ENCODE results near the gene CFAP61.

The CFAP61 gene

DNA sequence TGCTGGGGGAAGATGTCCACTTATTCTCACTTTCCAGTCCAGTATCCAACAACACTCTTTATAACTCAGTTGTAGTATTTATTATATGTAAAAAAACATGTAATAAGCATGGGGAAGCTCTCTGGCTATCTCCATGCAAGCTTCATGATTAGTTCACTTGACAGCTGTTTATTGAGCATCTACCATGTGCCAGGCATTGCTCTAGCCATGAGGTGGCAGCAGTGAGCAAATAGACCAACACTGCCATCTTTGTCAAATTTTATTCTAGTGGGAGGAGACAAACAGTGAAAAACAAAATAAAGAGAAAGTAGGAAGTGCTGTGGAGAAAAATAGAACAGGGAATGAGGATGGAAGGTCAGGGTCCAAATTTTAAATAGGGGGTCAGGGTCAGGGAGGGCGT lies 131.8 kb downstream of the CFAP61 start:
- DNase-seq, result no peak

DNA sequence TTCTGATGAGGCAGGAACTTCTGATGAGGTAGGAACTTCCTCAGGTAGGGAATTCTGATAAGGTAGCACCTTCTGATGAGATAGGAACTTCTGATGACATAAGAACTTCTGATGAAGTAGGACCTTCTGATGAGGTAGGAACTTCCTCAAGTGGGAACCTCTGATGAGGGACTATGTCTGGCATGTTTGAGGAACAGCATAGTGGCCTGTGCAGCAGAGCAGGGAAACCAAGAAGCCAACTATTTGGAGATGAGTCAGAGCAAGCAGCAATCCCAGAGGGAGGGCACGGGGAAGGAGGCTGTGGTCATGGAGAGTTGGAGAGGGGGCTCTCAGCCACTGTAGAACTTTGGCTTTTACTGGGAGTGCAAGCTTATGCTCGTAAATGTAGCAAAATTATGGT lies 132.4 kb downstream of the CFAP61 start:
- no peak for DNase-seq

DNA sequence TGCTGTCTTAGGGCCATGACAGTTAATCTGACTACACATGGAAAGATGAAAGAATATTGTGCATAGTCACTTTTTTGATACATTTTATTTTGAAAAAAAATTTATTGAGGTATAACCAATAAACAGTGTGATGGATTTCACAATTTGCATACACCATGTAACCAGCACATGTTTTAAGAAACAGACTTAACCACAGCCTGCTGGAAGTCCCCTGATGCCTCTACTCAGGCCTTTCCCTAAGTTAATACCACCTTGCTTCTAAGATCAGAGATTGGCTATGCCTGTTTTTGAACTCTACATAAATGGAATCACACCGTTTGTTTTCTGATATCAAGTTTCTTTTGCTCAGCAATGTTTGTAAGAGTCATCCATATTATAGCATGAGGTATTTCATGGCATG lies 136.3 kb downstream of the CFAP61 start:
- DNase-seq, result no peak

DNA sequence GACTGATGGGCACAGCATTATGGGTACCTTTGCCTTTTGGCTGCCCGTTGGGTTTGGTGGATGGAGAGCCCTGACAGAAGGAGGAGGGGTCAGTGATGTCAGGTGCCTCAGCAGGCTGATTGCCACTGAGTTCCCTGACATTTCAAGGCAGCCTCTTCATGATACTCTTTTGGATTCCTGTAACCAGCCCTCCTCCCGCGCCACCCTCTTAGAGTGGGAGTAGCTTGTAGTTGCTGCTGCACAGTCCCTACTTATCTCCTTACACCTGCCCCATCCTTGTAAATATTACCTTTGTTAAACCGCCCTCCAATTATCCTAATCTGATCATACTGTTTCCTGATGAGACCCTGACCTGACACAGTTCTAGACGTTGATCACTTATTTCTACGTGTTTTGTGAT lies 140.0 kb downstream of the CFAP61 start:
- no peak for DNase-seq

GRCh38 chr20:20195021-20195705 lies 142.8 kb downstream of the CFAP61 start:
- no peak for DNase-seq

DNA sequence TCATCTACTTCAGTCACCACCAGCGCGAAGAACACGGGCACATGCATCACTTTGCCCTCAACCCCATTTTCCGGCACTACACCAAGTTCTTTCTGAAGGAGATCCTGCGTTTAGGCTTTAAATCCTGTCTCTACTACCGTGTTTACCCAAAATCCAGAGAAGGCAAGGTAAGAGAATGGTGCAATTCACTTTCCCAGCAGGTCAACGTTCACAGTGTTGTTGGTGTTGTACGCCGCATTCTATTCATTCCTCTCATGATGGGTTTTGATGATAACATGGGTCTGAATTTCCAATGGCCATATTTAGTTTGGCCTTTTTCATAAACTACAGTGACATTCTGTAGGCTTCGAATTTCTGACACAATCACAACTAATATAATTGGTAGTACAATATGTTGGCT lies 144.3 kb downstream of the CFAP61 start:
- DNase-seq, result no peak

- peak; percentile 6 for DNase-seq
These were observed 145.7 kb downstream of the CFAP61 start for GRCh38 chr20:20198011-20198410.

GRCh38 chr20:20199361-20200160 lies 147.2 kb downstream of the CFAP61 start:
- peak; percentile 74 for DNase-seq

DNA sequence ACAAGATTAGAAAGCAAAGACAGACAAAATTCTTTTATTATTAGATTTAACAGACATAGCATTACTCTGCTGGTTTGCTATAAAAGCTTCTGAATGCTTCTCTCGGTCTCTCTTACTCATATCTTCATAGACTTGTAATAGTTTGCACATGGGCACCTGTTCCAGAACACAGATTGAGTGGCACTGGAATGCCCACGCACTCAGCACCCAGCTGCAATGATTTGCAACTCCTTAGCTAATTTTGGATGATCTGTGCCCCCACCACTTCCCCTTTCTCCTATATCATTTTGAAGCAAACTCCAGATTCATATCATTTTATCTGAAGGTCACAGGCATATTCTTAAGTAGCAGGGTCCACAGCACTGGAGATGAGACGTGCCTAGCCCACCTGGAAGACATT lies 148.8 kb downstream of the CFAP61 start:
- no peak for DNase-seq

DNA sequence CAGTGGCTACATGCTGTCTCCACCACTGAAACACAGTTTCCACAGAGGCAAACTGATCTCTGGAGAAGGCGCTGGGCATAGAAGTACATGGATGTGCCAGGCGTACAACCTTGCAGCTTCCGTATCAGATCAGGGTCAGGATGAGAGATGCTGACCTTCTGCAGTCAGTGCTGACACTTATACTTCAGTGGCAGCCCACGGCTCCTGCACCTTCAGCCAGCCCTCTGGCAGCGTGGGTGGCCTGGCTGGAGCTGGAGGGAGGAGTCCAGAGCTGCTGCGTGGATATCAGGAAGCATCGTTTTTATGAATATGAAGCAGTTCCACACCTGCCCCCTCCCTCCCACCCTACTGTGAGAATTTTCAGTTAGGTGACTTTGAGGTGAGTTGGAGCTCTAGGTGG lies 149.3 kb downstream of the CFAP61 start:
- DNase-seq, result no peak

GRCh38 chr20:20202768-20203167 lies 150.4 kb downstream of the CFAP61 start:
- DNase-seq, result no peak

GRCh38 chr20:20203784-20204183 lies 151.5 kb downstream of the CFAP61 start:
- DNase-seq, result peak; percentile 58

DNA sequence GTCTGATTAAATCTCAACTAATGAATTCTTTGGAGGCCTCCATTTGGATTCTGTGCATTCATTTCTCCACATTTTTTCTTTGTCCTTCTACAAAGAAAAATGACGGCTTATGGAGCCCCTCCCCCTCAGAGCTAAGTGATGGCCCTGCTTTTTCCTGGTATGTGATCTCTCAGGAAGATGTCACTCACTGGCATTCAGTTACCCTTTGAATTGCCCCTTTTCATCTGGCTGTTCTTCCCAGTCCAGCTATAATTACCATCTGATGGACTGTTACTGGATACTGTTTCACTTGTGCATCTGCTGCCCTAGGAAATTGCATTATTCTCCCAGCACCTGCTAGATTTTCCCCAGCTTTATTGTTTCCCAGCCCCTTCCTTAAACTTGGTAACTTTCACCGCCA lies 151.9 kb downstream of the CFAP61 start:
- peak; percentile 91 for DNase-seq

- DNase-seq, result peak; percentile 39
These were observed 153.0 kb downstream of the CFAP61 start for GRCh38 chr20:20205141-20205861.

DNA sequence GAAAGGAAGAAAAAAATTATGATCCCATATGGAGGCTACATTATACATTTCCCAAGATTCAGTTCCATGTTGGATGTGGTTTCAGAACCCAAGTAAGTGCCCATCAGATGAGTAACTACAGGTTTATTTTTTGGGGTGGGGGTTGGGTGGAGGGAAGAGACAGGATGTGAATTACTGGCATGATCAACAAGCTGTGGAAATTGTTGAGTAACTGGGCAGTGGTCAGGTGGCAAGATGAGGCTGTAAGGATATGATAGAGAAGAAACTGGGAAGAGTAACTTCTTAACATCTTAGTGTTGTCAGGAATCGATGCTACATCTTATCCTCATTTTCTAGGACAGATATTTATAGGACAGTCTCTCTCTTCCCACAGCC lies 153.5 kb downstream of the CFAP61 start:
- no peak for DNase-seq

DNA sequence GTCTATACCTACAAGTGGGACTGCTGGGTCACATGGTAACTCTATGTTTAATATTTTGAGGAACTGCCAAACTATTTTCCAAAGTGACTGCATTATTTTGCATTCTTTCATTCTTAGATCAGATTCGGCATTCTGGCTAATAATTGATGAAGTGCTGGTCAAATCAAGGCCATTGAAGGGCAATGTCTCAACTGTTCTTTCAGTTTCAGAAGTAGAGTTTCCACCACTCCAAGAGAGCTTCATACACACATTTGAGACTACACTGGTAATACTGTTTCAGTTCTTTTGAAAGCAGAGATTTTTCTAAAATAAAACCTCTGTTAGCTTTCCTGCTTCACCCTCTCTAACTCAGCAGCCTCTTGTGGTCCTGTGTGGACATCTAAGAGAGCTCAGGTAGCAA lies 154.5 kb downstream of the CFAP61 start:
- DNase-seq, result no peak

GRCh38 chr20:20207291-20207690 lies 155.0 kb downstream of the CFAP61 start:
- peak; percentile 53 for DNase-seq

DNA sequence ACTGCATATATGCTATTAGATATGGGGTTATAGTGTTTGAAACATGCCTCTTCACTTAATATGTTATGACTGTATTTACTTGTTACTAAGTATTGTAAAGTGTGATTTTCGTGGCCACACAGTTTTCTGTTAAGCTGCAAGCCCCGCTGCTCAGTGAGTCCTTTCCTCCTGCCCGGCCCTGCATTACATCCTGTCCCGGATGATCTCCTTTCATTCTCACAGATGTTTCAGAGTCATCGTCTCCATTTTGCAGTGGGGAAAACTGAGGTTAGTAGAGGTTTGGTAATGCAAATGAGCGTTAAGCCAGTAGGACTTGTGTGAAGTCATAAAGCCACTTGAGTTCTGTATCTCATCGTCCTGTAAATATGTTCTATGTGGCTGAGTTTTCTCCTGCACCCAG lies 155.5 kb downstream of the CFAP61 start:
- no peak for DNase-seq

- DNase-seq, result no peak
These were observed 157.4 kb downstream of the CFAP61 start for GRCh38 chr20:20209684-20210083.

GRCh38 chr20:20210327-20210726 lies 158.0 kb downstream of the CFAP61 start:
- DNase-seq, result no peak

- DNase-seq, result no peak
These were observed 158.6 kb downstream of the CFAP61 start for GRCh38 chr20:20210943-20211273.

- DNase-seq, result no peak
These were observed 159.1 kb downstream of the CFAP61 start for GRCh38 chr20:20211274-20211987.

GRCh38 chr20:20211988-20212518 lies 159.7 kb downstream of the CFAP61 start:
- no peak for DNase-seq
